Hematopoietic multipotent progenitor cell treated with erythropoietin and hydrocortisone succinate and interleukin-3 and kit ligand, for 8 days (in vitro differentiated cells): Measurements from ENCODE around the gene SLC35B3.
"Not testable (repeated sequence)": the region's sequence is repeated elsewhere in the genome, so short reads cannot be mapped to it uniquely, and the experiment has no call there.

ENCODE experiments used
- DNase-seq: peaks from one replicate; pipeline ENCODE4 v3.0.0-alpha.2; 2015

SLC35B3 gene

GRCh38 chr6:8405946-8406345 is 29.4 kb downstream of the SLC35B3 start:
- DNase-seq, result not testable (repeated sequence)

DNA sequence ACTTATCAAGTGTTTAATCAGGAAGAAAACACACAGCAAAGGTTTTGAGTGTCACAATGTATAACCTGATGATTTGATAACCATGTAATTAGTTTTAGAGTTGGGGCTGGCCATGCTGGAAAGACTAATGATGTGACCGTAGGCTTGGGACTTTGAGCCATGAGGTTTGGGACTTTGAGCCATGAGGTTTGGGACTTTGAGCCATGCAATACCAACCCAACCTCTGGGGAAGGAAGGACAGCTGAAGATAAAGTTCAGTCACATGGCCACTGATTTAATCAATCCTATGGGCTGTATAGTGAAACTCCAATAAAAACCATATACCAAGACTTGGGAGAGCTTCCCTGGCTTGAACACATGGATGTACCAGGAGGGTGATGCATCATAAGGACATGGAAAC is 32.8 kb downstream of the SLC35B3 start:
- no peak for DNase-seq

DNA sequence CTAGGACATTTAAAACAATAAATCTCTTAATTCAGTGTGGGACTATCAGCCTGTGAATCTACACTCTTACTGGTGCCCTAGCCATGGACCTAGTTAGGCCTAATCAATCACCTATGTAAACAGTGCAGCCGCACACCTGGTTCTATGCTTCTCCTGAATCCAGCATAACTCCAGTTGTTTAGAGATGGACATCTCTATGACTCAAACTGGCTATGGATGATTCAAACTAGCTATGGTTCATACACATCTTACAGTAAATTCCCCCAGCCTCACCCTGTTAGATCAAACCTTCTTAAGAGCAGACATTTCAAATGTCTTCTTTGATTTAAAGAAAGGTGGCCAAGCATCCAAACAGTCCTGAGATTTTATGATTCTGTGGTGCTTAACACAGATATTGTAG is 34.7 kb downstream of the SLC35B3 start:
- DNase-seq, result no peak

GRCh38 chr6:8392569-8392968 is 42.8 kb downstream of the SLC35B3 start:
- DNase-seq, result no peak

DNA sequence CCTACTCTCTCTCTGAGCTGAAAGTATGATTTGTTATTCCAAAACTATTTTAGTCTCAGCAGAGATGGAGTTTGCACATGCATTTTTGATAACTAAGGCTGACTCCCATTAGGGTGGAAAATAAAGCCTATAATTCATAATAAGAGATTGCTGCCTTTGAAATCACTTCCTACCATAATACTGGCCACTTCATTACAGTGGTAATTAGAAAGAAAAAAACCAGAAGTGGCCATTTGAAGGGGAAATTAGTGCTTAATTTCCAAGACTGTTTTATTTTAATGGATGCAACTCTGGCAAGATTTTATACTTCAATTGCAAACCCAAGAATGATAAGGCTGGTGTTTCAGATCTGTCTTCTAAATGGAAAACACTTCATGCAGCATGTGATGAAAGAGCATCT is 43.4 kb downstream of the SLC35B3 start:
- DNase-seq, result no peak

- DNase-seq, result no peak
These were observed 46.1 kb downstream of the SLC35B3 start for GRCh38 chr6:8389036-8389818.

GRCh38 chr6:8387942-8388437 is 47.4 kb downstream of the SLC35B3 start:
- DNase-seq, result no peak

DNA sequence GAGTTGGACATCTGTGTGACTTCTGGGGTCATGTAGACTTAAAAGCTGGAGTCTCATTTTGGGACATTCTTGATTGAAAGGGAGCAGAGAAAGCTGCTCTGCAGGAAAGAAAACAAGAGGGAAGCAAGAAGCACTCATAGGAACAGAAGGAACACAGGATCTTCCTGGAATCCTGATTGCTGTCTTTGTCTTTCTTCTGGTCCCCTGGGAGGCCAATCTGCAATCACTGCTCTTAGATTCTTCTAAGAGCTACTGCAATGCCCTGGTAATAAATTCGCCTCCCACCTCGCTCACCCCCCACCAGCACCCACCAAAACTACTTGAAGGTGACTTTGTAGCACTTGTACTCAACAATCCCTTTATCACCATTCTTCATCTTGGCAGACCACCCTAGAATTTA is 51.8 kb downstream of the SLC35B3 start:
- no peak for DNase-seq

DNA sequence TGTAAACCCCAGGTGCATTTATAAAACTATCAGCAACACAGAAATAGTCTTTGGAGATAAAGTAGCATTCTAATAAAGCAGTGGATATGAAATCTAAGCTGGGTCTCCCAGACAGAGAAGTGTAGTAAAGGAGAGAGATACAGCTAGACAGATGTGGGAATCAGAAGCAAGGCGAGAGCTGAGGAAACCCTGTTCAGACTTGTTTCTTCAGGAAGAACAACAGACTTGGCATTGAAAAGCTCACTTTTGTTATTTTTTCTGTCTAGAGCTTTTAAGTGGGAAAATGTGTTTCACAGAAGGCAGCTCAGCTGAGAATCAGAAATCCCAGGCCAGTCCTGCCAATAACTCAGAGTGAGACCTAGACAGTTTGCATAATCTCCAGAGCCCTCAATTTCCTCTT is 52.9 kb downstream of the SLC35B3 start:
- DNase-seq, result no peak

DNA sequence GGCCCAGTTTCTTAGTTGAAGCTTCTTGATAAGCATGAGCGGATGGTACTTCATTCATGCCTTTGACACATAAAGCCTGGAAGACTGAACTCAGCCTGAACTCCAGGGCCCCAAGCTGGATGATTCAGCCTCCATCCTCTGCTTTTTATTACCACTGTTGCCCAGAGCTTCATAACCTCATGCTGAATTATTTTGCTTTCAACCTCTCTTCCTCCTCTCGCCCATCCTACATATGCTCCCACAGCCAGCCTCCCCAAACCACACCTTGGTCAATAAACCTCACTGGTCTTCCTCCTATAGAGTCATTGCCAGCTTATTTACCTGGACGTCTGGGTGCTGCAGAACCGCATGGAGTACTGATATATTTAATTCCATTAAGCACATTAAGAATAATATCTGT is 59.4 kb downstream of the SLC35B3 start:
- no peak for DNase-seq
